ENCODE measurements around the gene DISP2.

DNA sequence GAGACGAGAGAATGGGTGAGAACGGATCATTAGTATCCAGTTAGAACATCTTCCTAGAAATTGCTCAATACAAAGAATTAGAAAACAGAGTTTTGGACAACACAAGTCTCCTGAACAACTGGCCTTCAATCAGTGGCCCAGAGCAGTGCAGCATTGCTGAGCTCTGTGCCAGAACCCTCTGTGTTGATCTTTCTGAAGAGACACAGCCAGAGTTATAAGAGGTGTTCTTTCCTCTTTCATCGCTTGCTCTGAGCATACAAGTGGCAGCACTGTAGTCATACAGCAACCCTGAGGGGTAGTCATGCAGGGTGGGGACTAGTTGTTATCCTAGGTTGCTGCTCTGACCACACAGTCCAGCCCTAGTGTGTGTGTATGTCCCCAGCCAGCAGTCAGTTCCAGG, 28.5 kb downstream of the DISP2 start:
- TF ChIP-seq, protein P1, sequence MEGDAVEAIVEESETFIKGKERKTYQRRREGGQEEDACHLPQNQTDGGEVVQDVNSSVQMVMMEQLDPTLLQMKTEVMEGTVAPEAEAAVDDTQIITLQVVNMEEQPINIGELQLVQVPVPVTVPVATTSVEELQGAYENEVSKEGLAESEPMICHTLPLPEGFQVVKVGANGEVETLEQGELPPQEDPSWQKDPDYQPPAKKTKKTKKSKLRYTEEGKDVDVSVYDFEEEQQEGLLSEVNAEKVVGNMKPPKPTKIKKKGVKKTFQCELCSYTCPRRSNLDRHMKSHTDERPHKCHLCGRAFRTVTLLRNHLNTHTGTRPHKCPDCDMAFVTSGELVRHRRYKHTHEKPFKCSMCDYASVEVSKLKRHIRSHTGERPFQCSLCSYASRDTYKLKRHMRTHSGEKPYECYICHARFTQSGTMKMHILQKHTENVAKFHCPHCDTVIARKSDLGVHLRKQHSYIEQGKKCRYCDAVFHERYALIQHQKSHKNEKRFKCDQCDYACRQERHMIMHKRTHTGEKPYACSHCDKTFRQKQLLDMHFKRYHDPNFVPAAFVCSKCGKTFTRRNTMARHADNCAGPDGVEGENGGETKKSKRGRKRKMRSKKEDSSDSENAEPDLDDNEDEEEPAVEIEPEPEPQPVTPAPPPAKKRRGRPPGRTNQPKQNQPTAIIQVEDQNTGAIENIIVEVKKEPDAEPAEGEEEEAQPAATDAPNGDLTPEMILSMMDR (IDR thresholded peaks at IDR 0.05): no peak
- TF ChIP-seq POLR2AphosphoS5 (IDR thresholded peaks at IDR 0.05; ENCODE audit: insufficient read depth in 1 of 2, low read depth in 1 of 2) (no peak), POLR2A (IDR thresholded peaks at IDR 0.05) (no peak)
